EL (cell line): ENCODE data around the gene RHBDF1.

Source experiments
- DNase-seq: peaks from one replicate; pipeline ENCODE4 v3.0.0-alpha.2; 2016

RHBDF1 gene

DNA sequence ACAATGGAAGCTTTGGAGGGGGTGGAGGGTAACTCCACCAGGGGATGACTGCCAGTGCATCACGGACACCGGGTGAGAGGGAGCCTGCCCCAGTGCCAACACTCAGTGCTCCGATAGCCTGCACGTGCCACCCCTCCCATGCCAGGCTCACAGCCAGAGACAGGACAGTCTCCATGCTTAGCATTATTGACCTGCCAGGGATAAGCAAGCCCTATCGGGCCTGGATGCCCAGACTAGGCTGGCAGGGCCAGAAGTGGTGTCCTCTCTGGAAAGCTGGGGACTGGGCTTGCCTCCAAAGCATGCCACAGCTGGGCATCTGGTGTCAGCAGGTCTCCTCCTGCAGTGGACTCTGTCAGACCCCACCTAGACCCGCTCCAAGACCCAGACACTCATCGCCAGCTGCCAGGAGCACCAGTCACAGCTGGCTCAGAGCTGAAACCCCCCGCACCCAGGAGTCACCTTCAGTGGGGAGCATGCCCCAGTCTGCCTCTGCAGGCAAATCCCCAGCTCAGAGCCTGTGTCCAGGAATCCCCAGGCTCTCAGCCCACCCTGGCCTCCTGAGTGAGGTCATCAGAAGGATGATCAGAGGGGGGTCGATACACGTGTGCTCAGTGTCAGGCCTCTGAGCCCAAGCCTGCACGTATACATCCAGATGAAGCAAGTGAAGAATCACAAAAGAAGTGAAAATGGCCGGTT lies 1.8 kb upstream of the RHBDF1 start:
- DNase-seq, result no peak

DNA sequence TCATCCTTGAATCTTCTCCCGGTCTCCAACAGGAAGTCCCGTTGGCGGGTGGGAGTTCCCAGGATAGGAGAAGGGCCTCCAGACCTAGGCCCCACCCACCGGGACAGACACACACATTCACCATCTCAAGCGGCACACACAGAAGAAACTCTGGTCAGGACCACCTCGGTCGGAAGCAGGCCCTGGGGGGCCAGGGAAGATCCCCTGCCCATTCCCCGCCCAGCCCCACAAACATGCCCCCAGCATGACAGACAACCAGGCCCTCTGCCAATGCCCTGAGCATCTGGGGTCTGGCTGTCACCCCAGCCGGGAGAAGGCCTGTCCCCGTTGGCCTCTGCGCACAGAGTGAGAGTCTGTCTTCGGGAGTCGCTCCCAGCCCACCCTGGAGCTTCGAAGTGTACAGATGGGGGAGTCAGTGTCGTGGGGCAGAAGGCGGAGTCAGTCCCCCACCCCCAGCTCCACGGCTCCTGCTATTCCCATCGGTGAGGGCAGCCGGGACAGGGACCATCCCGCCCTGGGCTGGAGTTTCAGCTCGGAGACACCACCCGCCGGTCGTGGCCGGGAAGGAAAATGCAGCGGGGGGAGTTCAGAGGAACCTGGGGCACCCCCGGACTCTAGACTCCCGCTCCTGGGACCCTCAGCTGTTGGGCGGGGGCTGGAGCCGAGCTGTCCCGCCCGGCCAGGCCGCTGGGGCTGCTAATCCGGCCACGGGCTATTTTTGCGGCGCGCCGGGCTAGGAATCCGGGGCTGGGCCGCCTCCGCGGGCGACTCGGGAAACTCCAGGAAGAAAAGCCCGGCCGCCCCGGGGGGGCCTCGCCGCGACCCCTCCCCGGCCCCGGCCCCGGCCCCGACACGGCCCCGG lies 660 bp downstream of the RHBDF1 start:
- peak; percentile 89 for DNase-seq

DNA sequence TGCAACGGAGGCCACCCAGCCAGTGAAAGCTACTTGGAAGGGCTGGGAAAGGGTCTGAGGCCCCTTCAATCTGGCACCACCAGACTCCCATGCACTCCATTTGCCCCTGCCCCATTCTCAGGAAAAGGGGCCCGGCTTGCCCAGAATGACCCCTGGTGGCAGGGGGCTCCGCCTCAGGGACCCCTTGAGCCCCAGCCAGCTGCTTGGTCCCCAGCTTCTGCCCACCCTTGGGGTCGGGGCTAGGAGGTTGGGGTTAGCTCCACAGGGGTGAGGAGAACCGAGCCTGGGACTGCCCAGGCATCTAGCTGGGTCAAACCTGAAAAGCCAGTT lies 1.3 kb downstream of the RHBDF1 start:
- DNase-seq, result no peak

DNA sequence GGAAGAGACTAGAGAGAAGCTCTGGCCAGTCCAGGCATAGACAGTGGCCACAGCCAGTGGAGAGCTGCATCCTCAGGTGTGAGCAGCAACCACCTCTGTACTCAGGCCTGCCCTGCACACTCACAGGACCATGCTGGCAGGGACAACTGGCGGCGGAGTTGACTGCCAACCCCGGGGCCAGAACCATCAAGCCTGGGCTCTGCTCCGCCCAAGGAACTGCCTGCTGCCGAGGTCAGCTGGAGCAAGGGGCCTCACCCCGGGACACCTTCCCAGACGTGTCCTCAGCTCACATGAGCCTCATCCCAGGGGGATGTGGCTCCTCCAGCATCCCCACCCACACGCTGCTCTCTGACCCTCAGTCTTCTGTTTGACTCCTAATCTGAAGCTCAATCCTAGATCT lies 3.2 kb downstream of the RHBDF1 start:
- DNase-seq, result no peak

DNA sequence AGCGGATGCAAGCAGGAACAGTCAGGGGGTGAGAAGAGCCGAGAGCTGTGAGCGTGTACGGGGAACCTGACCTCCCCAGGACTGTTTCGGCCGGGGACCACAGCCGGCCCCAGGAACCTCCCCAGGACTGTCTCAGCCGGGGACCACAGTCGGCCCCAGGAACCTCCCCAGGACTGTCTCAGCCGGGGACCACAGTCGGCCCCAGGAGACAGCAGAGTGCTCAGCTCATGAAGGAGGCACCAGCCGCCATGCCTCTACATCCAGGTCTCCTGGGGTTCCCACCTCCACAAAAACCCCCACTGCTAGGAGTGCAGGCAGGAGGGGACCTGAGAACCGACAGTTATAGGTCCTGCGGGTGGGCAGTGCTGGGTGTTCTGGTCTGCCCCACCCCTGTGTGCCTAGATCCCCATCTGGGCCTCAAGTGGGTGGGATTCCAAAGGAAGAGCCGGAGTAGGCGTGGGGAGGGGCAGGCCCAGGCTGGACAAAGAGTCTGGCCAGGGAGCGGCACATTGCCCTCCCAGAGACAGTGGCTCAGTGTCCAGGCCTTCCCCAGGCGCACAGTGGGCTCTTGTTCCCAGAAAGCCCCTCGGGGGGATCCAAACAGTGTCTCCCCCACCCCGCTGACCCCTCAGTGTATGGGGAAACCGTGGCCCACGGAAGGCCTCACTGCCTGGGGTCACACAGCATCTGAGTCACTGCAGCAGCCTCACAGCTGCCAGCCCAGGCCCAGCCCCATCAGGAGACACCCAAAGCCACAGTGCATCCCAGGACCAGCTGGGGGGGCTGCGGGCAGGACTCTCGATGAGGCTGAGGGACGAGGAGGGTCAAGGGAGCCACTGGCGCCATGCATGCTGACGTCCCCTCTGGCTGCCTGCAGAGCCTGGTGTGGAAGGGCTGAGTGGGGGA lies 4.3 kb downstream of the RHBDF1 start:
- DNase-seq, result peak; percentile 66

DNA sequence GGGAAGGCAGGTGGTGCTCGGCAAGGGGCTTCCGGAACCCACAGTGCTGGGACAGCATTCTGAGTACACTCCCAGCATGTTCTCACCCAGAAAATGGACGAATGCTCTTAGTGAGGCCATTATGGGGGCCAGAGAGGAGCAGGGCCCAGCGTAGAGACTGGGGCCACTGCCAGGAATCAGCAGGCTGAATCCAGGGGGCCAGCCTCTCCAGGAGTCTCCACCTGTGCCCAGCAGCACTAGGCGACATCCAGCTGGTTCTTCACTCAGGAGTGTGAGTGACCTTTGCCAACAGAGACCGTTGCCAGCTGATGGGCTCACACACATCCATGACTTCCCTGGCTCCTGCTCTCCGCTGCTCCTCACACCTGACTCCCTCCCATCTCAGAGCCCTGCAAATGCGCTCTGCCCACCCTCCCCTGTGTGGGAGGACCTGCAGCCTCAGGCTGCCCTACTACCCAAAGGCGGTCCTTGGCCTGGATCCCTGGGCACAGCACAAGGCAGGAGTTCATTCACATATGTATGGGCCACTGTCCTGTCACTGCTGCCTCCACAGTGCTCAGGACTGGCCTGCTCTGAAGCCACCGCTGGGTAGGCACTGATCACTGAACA lies 5.1 kb downstream of the RHBDF1 start:
- DNase-seq, result no peak

DNA sequence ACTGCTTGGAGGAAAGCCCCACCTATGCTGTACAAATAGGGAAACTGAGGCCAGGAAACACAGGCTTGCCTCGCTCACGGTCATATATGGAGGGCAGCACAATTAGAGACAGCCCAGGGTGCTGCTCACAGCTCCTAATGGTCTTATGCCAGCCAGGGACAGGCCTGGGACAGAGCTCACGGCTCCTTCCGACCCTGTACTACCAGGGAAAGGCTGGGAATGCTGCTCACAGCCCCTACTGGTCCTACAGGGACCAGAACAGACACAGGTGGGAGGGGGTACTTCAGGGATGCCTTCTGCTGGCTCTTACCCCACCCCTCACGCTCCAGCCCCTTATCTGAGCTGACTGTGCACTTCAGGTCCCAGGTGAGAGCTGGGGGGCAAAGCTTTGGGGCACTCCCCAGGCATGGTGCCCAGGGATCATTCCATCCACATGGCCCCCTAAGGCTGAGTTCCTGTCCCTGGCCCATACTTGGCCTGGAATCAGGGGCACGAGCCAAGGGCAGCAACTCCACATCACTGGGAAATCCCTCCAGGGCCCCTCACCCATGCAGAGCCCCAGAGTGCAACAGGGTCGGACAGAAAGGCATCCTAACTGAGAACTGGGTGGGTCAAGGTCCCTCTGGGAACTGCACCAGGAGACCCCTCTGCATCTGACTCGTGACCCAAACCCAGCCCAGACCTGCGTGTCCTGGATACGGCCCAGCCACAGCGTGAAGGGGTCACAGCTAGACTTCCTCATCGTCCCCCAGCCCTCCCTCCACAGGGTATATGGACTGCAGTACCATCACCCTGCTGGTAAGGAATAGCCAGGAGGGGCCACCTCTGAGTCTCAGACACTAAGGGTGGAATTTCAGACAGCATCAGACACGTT lies 5.9 kb downstream of the RHBDF1 start:
- no peak for DNase-seq

DNA sequence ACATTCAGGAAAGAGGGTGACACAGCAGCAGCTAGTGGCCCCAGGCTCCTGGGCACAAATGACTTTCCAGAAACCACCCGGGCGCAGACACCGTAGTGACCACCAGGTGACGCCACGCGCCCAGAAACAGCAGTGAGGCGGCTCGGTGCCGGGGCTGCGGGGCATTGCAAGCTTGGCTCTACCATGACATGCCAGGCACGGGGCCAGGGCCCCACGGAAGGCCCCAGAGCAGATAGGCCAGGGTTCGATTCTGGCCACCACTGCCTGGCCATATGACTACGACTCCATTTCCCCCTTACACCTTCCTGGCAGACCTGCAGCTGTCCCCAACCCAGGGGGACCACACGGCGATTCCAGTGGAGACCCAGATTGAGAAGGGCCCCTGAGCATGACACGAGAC lies 6.7 kb downstream of the RHBDF1 start:
- DNase-seq, result peak; percentile 72

DNA sequence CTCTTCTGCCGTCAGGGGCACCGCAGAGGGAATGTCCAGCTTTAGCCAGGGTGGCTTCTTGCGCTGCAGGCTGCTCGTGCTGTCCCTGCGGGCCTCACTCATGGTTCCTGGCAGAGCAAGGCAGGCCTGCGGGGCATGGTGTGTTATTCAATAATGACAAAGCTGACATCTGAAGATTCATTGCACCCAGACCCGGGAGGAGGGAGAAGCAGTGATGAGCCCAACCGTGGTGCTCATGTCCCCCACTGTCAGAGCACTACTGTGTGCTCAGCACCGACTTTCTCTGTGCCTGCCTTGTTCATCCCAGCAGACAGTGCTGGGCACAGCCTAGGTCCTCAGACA lies 7.5 kb downstream of the RHBDF1 start:
- DNase-seq, result no peak

DNA sequence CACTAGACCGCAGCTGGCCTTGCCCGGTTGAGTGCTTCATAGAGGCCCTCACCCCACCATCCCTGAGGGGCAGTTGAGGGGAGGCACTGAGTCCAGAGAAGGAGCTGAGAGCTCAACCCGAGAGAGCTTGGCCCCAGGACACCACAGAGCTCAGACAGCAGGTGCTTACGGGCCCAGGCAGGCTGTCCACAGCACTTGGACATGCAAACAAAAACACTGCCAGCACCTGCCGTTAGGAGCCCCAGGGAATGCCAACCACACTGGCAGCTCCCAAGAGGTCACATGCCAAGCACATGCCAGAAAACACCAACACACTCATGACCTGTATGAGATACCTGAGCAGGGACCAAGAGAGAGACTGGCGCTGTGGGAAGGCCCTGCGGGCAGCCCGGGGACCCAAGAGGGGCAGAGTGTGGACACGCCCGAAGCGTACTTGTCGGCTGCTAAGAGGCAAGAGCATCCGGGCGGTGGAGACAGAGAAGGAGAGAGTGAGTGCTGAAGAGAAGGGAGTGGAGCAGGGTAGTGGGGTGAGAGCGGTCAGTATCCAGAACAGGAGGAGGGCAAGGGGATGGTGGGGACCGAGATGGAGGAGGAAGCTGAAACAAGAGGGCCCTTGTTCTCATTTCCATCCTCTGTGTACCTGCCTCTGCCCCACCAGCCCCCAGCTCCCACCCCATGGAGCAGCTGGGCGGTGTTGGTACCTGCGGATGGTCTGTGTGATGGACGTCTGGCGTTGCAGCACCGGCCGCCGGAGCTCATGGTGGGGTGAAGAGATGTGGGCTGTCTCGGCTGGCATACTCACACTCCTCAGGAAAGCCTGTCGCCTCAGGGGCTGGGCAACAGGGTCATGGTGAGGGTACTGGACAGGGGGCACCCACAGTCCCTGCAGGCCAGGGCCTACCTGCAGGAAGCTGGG lies 8.2 kb downstream of the RHBDF1 start:
- no peak for DNase-seq

DNA sequence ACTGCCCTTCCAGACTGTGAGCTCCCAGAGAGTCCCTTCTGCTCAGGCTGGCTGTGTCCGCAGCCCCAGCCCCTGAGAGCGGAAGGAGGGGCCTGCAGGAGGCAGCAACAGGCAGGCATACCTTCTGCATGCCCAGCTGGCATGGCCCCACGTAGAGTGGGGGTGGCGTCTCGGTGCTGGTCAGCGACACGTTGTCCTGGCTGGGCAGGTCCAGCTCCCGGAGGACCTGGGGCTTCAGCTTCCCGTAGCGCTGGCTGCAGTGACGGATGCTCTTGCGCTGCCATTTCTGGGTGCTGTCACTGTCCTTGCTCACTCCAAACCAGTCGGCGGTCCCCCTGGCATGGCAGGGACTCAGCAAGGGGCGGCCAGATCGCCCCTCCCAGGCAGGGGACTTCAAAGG lies 9.0 kb downstream of the RHBDF1 start:
- no peak for DNase-seq

DNA sequence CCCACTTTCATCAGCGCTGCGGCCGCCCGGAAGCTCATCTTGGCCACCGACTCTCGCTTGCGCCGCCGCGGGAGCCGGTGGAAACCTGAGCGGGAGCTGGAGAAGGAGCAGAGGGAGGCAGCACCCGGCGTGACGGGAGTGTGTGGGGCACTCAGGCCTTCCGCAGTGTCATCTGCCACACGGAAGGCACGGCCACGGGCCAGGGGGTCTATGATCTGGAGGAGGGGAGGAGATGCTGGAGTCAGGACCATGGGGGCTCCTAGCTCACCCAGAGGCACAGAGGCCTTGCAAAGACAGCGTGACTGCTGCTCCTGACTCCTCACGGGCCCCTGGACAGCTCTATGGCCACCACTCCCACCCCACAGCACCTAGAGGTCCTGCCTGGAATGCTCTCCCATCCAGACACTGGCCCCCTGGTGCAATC lies 9.5 kb downstream of the RHBDF1 start:
- DNase-seq, result no peak

DNA sequence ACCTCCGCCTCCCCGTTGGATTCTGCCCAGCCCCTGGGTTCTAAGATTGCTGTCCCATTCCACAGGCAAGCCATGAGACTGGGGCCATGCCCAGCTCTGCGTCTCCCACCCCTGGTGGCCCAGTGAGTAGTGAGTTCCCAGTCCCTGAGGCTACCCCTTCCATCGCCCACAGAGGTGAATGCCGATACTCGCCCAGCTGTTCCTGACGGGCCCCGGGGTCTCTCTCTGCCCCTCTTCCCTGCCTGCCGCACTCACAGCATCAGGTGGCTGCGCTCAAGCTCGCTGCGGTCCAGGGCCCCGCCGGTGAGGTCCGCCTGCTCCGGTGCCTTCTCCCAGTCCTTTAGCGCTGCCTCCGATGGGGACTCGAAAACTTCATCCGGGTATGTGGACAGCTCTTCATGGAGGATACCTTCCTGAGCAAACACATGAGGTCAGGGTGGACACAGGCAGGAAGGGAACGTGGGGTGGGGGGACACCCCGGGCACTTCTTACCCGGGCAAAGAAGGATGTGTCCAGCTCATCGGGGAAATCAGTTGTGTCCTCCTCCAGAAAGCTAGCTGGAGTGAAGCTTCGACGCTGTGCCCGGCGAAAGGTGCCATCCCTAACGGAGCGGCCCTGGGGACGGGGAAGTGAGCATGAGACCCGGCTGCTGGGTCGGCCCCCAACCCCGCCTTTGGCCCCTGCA lies 10.0 kb downstream of the RHBDF1 start:
- no peak for DNase-seq

DNA sequence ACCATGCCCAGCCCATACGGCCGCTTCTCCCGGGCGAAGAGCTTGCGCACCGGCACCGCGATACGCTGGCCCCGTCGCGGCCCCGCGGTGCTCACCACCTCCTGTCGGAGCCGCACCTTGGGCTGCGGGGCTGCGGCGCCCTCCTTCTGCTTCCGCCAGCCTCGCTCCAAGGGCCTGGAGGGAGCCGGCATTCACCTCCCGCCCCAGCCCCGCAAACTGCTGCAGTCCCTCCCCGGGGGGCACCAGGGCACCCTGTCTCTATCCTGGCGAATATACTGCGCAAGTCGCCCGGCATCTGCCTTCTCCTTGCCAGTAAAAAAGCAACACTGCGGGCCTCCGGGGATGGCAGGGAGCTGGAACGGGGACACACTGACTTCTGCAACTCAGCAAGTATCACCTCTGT lies 10.6 kb downstream of the RHBDF1 start:
- DNase-seq, result no peak

DNA sequence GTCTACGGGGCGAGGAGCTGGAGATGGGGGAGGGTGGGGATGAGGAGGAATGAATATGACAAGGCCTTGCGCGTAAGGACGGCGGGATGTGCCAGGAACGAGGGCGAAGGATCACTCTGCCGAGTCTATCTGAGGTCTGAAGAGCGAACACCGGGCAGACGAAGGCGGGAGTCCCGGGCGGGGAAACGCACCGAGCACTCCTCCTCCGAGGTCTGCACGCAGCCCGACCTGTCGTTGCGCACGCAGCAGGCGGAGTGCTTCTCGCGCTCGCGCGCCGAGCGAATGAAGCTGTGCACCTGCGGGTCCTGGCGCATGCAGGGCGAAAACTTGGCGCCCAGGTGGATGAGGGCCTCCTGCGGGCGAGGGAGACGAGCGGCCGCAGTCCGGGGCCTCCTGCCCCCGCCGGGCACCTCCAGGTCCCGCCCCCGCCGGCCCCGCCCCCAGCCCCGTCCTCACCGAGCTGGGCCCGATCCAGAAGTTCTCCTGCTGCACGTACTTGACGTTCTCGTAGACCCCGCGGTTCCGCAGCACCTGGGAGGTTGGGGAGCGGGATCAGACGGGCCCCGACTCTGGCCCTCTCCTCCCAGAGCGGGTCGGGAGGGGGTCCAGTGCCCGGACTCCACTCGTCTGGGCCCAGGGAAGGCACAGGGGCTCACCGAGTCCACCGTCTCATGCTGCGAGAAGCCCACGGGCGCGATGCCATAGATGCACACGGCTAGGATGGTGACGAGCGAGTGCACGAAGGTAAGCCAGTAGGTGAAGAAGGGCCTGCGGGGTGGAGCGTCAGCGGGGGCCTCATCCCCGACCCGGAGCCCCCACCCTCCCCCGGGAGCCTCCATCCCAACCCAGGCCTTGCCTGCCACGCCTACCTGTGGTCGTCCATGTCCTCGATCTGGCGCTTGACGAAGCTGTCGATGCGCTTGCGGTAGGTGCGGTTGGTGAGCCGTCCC lies 11.2 kb downstream of the RHBDF1 start:
- DNase-seq, result no peak

DNA sequence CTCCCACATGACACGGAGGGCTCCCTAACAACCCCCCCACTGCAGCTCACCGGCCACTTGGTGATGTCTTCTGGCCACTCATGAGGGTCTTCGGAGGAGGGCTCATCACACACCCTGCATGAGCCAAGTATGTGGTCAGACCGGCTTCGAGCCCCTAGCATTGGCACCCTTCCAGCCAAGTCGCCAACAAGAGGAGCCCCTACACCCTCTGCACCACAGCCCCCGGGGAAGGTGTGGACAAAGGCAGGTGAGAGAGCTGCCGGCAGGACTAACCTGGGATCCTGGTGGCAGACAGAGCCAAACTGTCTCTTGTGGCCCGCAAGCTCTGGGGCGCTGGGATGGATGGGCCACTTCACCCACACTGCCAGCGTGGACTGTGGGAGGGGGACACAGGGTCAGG lies 12.3 kb downstream of the RHBDF1 start:
- no peak for DNase-seq

DNA sequence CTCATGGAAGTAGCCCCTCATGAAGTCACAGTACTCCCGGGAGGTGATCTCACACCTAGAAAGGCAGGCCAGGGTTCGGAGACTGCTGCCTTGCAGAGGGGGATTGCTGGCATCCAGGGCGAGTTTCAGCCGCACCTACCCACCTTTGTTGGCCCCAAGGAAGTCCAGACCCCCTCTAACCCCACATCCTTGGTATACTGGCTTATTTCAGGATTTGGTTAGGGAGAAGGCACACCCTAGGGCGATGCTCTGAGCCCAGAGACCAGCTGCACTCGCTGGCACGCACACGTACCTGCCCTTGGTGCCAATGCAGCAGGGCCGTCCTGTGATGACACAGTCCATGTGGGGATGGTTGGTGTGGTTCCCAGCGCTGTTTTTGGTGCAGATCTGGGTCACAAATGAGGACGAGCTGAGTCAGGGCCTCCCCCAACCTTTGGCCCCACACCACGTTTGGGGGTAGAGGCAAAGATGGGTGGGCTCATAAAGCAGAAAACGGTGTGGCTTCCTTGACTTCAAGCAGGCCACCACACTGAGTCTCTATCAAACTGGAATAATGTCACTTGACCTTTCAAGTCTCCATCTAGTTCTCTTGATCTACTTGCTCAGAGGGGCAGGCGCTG lies 12.9 kb downstream of the RHBDF1 start:
- DNase-seq, result no peak
